Muscle of back (tissue), 13 donors: ENCODE data around the gene PRPF4. TPM values are rescaled to one million over a fixed set of nuclear protein-coding genes. Genes with fewer than 3 reads are reported as not detected.
A peak's percentile ranks its signal among the peaks of the same experiment; 100 is the strongest.
"Not testable (repeated sequence)": the region's sequence is repeated elsewhere in the genome, so short reads cannot be mapped to it uniquely, and the experiment has no call there.

ENCODE experiments used
- DNase-seq, 3 donors: peaks; one replicate each; pipeline versions ENCODE4 v3.0.0 to v3.0.0-alpha.2; 2013
- long read RNA-seq, 9 donors: transcript quantifications; one replicate each; lab custom pipeline, GENCODE V29; 2026
- polyA plus RNA-seq, 10 donors: library from polyadenylated mRNA; unstranded; fragments of 120-200 nt; gene quantifications; one replicate each; pipeline ENCODE4 v1.2.1, GENCODE V29; 2013; ENCODE audit not compliant: insufficient read length in 10 of 10

PRPF4 gene
- polyA plus RNA-seq: 10 to 100 TPM; 15.8 to 23.7 (median 19.4) TPM
- long read RNA-seq, donor 1, transcript PRPF4-202 (14 exons, 3,212 nt): major isoform, 9 of 10 reads
- long read RNA-seq, donor 1, partial matches to known transcripts: 0 of 10 reads
- long read RNA-seq, donor 1, other reads (novel, unspliced or antisense): 0 of 10 reads
- long read RNA-seq, donor 2, transcript PRPF4-202 (14 exons, 3,212 nt): major isoform, 5 of 5 reads
- long read RNA-seq, donor 2, partial matches to known transcripts: 0 of 5 reads
- long read RNA-seq, donor 2, other reads (novel, unspliced or antisense): 0 of 5 reads
- long read RNA-seq, donor 3: 0 reads
- long read RNA-seq, donor 4, partial matches to known transcripts: 0 of 3 reads
- long read RNA-seq, donor 4, other reads (novel, unspliced or antisense): 0 of 3 reads
- long read RNA-seq, donor 5, partial matches to known transcripts: 0 of 3 reads
- long read RNA-seq, donor 5, other reads (novel, unspliced or antisense): 0 of 3 reads
- long read RNA-seq, donor 6, transcript PRPF4-202 (14 exons, 3,212 nt): major isoform, 5 of 6 reads
- long read RNA-seq, donor 6, partial matches to known transcripts: 0 of 6 reads
- long read RNA-seq, donor 6, other reads (novel, unspliced or antisense): 0 of 6 reads
- long read RNA-seq, donor 7, transcript PRPF4-202 (14 exons, 3,212 nt): major isoform, 6 of 7 reads
- long read RNA-seq, donor 7, partial matches to known transcripts: 0 of 7 reads
- long read RNA-seq, donor 7, other reads (novel, unspliced or antisense): 0 of 7 reads
- long read RNA-seq, donor 8, partial matches to known transcripts: 0 of 1 reads
- long read RNA-seq, donor 8, other reads (novel, unspliced or antisense): 0 of 1 reads
- long read RNA-seq, donor 9: 0 reads

DNA sequence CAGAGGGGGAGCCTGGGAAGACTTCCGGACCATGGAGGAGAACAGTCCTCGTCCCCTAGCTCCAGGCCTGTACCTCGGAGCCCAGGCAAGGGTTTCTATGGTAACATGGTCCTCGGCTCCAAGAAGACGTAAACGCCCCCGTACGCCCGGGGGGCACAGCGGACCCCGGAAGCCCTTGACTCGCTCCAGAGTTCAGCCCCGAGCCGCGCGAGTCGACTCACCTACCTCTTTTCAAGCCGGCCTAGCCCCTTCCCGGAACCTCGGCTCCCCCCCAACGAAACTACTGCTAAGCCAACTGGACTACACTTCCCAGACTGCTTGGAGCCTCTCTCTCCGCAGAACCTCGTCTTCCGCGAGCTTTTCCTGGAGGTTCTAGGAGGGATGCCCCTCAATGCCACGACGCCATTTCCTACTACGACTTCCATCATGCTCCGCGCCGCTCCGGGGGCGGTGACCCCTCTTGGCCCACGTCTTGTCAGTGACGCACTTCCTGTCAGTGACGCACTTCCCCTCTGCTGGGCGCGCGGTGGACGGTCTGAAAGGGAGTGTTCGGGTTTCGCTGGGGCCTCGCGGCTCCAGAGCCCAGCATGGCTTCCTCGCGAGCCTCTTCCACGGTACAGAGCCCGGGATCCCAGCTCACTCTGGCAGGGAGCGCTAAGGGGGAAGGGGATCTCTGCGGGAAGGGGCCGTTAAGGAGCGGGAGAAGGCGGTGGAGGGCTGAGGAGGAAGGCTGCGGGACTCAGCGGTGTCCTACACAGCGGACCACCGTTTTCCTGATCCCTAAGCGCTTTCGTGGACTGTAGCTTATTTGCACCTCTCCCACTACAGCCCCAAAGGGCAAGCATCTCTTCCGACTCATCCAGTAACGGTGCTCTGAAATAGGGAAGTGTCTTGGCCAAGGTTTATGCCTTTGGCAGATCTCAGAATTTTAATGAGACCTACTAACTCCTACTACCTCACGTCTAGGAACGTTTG is at the start of gene PRPF4, which contains the start of gene CDC26:
Gene PRPF4 (plus strand): TSS at position 502 of the 975 bp plus-strand sequence. CDS start 86 bp downstream, at position 588.
Gene CDC26 (minus strand): TSS at position 416 of the 975 bp plus-strand sequence. CDS start 3,065 bp downstream, outside the sequence.
- DNase-seq: peak; percentile 98 to 99 (median 98)

- DNase-seq: no peak
Observed at GRCh38 chr9:113227436-113227835, 48.0 kb upstream of the PRPF4 start.

DNA sequence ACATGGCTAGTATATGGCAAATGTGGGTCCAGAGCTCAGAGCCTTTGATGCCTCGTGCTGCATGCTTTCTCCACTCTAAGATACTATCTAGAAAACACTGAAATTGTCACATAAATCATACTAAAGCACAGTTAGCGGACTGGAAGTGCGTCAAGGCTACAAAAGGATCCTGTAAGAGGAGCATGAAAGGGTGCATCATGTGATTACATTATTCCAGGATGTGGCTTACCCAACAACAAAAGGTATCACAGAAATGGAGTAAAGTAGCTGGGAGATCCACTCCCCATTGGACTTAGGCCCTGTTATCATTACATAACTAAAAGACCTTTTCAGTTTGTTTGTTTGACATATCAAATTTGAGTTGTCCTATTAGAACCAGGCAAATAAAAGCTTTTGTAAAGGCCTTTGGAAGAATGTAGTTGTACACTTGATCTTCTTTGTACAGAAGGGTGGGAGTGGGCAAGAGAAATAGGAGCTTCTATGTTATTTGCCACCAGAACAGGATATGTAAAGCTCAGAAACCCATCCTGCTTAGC is 47.3 kb upstream of the PRPF4 start:
- no peak for DNase-seq

- no peak for DNase-seq
Observed at GRCh38 chr9:113231701-113232100, 43.8 kb upstream of the PRPF4 start.

GRCh38 chr9:113235701-113236255 is 39.7 kb upstream of the PRPF4 start:
- not testable (repeated sequence) for DNase-seq

DNA sequence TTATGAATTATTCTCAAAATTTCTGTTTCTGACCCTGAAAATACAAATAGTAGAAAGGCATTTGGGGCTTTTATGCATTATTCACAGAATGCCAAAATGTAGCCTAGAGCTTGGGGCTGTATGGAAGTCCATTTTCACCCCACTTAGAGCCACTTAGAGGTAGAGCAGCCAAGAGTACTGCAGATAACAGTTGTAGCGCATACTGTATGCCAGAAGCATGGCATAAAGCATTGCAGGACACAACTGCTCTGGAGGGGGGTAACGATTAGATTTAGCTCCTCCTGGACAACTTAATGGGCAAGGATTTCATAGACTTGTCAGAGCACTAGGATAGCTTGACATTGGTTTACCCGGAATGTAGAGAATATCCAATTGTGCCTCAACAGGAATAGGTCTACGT is 38.4 kb upstream of the PRPF4 start:
- no peak for DNase-seq

- no peak for DNase-seq
Observed at GRCh38 chr9:113238202-113238858, 37.1 kb upstream of the PRPF4 start.

DNA sequence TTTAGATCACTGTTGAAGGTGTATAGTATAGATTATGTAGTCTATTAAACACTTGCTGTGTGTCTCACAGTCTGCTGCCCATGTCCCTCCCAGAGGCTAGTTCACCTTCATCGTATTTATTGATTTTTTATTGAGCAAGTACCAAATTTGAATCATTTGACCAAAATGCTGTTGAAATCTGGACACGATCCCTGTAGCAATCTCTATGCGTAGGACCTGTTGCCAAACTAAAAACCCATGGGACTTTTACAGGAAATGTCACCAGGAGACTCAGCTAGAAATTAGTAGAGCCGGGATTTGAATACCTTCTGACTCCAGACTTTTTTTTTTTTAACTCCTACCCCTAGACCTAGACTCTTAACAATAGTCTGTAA is 36.6 kb upstream of the PRPF4 start:
- DNase-seq: no peak

DNA sequence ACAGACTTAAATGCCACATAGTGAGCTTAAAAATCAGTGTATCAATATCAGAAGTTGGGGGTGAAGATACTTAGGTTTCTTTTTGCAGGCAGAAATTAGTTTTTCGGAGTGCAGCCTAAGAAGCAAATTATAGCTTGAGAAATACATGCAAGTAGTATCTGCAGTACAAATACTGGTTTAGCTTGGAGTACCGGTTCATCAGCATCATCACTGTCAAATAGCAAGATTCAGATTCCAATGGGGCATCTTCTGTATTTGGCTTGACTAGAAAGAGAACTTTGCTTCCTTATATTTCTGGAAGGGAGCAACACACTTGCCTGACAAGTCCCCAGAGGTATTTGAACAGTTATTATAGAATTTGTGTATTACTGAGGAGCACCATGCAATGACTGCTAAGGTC is 34.3 kb upstream of the PRPF4 start:
- no peak for DNase-seq

- no peak for DNase-seq
Observed at GRCh38 chr9:113244556-113244955, 30.9 kb upstream of the PRPF4 start.

- no peak for DNase-seq
Observed at GRCh38 chr9:113245894-113246293, 29.6 kb upstream of the PRPF4 start.

DNA sequence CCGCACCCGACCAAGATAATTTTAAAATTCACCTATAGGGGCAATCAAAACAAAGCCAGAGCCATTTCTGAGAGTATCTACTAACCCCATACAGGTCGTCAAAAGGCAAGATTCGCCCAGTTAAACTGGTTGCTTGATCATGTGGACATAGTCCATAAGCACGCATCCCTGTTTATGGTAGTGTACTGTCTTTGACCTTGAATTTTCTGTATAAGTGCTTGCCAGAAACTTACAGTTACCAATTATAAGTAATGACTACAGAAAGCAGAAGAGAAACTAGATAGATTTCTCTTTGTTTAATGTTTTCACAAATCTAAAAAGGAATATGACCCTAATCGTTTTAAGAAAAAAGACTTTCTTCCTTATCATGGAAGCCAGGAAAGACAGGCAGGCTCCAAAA is 28.5 kb upstream of the PRPF4 start:
- no peak for DNase-seq

- no peak for DNase-seq
Observed at GRCh38 chr9:113247640-113248039, 27.8 kb upstream of the PRPF4 start.

- DNase-seq: not testable (repeated sequence)
Observed at GRCh38 chr9:113249661-113250060, 25.8 kb upstream of the PRPF4 start.

- no peak for DNase-seq
Observed at GRCh38 chr9:113250807-113251206, 24.7 kb upstream of the PRPF4 start.

DNA sequence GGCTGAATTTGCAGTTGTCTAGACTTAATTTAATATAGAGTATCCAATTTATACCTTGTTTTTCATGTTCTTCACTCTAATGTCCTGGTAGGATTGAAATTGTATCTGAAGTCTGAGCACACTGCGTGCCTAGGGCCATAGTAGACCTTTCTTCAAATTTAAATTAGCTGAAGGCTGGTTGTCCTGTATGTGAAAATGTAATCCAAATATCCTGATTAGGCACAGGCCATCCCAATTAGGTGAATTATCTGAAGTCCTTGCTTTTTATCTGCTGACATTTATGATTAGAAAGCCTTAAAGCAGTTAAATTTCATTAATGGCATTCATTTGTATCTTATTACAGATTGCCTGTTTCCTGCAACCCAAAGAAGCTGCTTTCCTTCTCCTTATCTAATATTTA is 20.5 kb upstream of the PRPF4 start:
- DNase-seq: no peak

- DNase-seq: no peak
Observed at GRCh38 chr9:113255438-113255837, 20.0 kb upstream of the PRPF4 start.

DNA sequence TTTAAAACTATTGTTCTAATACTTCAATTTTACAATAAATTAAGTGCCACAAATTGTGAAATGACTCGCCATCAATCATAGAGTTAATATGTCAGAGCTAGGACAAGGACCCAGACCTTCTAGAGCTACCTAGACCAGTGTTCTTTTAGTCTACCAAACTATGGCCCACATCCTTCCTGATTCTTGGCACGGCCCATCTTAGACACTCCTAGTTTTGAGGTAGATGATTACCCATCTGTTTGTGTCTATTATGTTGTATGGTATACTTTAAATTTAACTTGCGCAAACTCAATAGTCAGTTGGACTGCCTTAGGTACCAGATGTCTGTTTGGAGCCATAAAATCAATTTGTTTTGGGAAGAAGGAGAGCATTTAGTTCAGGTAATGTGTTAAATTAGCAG is 17.6 kb upstream of the PRPF4 start:
- DNase-seq: no peak

GRCh38 chr9:113258282-113258681 is 17.2 kb upstream of the PRPF4 start:
- no peak for DNase-seq
